Tibial nerve (tissue), 4 donors: Measurements from ENCODE around the gene RASA3. TPM values are rescaled to one million over a fixed set of nuclear protein-coding genes. Genes with fewer than 3 reads are reported as not detected.

ENCODE experiments used
- DNase-seq, 2 donors: peaks; one replicate each; pipeline ENCODE4 v3.0.0-alpha.2; 2019; ENCODE audit warnings: low spot score in 2 of 2
- H3K27ac ChIP-seq, 4 donors: fragments of 200-600 bp; sonication (generic) in 3 of 4; one replicate each; pipeline ENCODE4 v1.5.1; 2017 to 2019; ENCODE audit warnings: mild to moderate bottlenecking in 1 of 4
- H3K27me3 ChIP-seq, 2 donors: fragments of 200-600 bp; sonication (generic) in 1 of 2; one replicate each; pipeline versions ENCODE4 v1.5.1 to v1.6.0; 2017 to 2019
- H3K36me3 ChIP-seq, 3 donors: fragments of 200-600 bp; sonication (generic); one replicate each; pipeline ENCODE4 v1.5.1; 2018 to 2019
- H3K4me1 ChIP-seq, 4 donors: fragments of 200-600 bp; sonication (generic) in 3 of 4; one replicate each; pipeline ENCODE4 v1.5.1; 2017 to 2019
- H3K4me3 ChIP-seq, 4 donors: fragments of 200-600 bp; sonication (generic) in 3 of 4; one replicate each; pipeline ENCODE4 v1.5.1; 2017 to 2019; ENCODE audit warnings: mild to moderate bottlenecking in 1 of 4, moderate library complexity in 1 of 4
- H3K9me3 ChIP-seq, 4 donors: fragments of 200-600 bp; sonication (generic) in 3 of 4; one replicate each; pipeline ENCODE4 v1.5.1; 2017 to 2019
- EP300 ChIP-seq, 2 donors: sonication (generic); formaldehyde crosslinking; IDR thresholded peaks; one replicate each; pipeline ENCODE4 v1.6.1; 2017; ENCODE audit warnings: antibody characterized with exemption in 2 of 2, mild to moderate bottlenecking in 1 of 2
- POLR2A ChIP-seq, 2 donors: fragments of 450-650 bp; IDR thresholded peaks; one replicate each; pipeline ENCODE4 v1.6.1; 2017; ENCODE audit warnings: antibody characterized with exemption in 2 of 2, mild to moderate bottlenecking in 2 of 2, moderate library complexity in 2 of 2
- WGBS, 2 donors: methylation state at CpG; one replicate each; pipeline ENCODE4 v1.1.5; 2018; 5-methylcytosine and 5-hydroxymethylcytosine counted together
- total RNA-seq, 4 donors: library from RNA; depleted of rRNA; stranded (reverse); fragments of >200 nt; gene quantifications; one replicate each; pipeline ENCODE4 v1.1.0, GENCODE V29; 2016
- TF ChIP-seq, protein P1 (sequence below), 5 experiments: fragments of 200-600 bp in 3 of 5; fragments of 450-650 bp in 2 of 5; sonication (generic) in 3 of 5; IDR thresholded peaks; one replicate each; pipeline ENCODE4 v1.5.1; 2016 to 2019; ENCODE audit warnings: antibody characterized with exemption in 5 of 5, mild to moderate bottlenecking in 3 of 5, moderate library complexity in 2 of 5

RASA3 gene
- total RNA-seq, 4 donors from 2014 or later = 36.2 to 63.3 (median 46.3) TPM

DNA sequence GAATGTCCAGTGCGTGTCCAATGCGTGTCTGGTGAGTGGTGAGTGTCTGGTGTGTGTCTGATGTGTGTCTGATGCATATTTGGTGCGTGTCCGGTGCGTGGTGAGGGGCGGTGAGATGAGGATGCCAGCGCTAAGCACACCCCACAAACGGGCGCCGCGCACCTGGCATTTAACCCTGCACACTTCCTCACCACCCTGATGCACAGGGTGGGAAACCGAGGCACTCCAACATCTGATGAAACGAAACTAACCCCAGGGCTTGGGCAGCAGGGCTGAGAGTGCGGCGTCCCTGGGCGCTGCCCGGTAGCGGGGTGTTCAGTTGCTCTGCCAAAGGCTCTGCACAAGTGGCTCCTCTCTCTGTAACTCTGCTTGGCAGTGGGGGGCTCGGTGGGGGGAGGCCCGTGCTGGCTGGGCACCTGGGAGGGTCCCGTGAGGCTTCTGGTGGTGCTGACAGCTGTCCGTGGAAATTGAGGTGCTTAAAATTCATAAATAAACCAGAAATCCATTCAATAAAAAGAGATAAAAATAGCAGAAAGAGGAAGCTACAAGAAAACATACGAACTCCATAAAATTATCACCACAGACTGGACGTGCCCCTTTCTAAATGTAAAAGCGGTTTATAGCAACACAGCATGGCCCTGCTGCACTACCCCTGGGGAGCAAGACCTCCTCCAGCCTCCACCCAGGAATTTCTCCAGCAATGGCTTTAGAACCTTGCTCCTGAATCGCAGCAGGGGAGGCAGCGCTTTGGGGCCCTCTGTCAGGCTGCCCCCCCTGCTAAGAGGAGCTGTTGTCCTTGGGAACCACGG, 76.0 kb downstream of the RASA3 start:
- H3K36me3 ChIP-seq = peaks cover 0 to 20% (median 0%) of the 10 kb centered on the region in 3 donors
- H3K4me1 ChIP-seq = peaks cover 0 to 79% (median 39%) of the 10 kb centered on the region in 4 donors
- H3K4me3 ChIP-seq = no peak overlapping the region
- peak overlapping the region in 2 of 4 donors; percentile 35 to 62 for H3K27ac ChIP-seq
- 75 to 84% methylated on average over 24 to 27 of the region's 28 CpGs for WGBS, 2 donors
- no peak for DNase-seq
- TF ChIP-seq POLR2A (IDR thresholded peaks at IDR 0.05) = no peak
- TF ChIP-seq EP300 (IDR thresholded peaks at IDR 0.05) = no peak
- TF ChIP-seq, protein P1, sequence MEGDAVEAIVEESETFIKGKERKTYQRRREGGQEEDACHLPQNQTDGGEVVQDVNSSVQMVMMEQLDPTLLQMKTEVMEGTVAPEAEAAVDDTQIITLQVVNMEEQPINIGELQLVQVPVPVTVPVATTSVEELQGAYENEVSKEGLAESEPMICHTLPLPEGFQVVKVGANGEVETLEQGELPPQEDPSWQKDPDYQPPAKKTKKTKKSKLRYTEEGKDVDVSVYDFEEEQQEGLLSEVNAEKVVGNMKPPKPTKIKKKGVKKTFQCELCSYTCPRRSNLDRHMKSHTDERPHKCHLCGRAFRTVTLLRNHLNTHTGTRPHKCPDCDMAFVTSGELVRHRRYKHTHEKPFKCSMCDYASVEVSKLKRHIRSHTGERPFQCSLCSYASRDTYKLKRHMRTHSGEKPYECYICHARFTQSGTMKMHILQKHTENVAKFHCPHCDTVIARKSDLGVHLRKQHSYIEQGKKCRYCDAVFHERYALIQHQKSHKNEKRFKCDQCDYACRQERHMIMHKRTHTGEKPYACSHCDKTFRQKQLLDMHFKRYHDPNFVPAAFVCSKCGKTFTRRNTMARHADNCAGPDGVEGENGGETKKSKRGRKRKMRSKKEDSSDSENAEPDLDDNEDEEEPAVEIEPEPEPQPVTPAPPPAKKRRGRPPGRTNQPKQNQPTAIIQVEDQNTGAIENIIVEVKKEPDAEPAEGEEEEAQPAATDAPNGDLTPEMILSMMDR (IDR thresholded peaks at IDR 0.05) = no peak
- no peaks in the 10 kb centered on the region for H3K9me3 ChIP-seq
- H3K27me3 ChIP-seq = no peaks in the 10 kb centered on the region

DNA sequence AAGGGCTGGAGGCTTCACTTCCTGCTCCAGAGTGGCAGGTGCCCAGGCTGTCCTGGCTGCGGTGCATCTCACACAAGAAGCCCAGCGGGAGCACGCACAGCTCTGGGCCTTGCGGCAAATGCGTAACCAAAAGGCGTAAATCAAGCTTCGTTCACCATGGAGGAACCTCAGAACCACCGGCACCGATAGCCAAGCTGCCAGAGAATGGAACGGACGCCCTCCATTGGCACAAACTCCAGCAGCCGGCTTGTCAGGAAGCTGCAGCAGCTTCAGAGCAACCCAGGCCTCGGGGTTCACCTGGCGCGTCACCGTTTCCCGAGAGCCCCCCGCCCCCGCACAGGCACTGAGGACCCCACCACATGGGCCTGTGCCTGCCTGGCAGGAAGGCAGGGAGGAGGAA, 76.7 kb downstream of the RASA3 start:
- DNase-seq = no peak
- Histone ChIP-seq H3K27me3 (no peaks in the 10 kb centered on the region), H3K9me3 (no peaks in the 10 kb centered on the region), H3K36me3 (peaks cover 0 to 27% (median 0%) of the 10 kb centered on the region in 3 donors), H3K4me3 (no peak overlapping the region), H3K4me1 (peaks cover 0 to 74% (median 37%) of the 10 kb centered on the region in 4 donors), H3K27ac (no peak overlapping the region)
- 88 to 89% methylated on average over 15 to 16 of the region's 19 CpGs for WGBS, 2 donors
- TF ChIP-seq EP300 (IDR thresholded peaks at IDR 0.05) = no peak
- TF ChIP-seq, protein P1 (IDR thresholded peaks at IDR 0.05) = no peak
- no peak for TF ChIP-seq POLR2A (IDR thresholded peaks at IDR 0.05)

DNA sequence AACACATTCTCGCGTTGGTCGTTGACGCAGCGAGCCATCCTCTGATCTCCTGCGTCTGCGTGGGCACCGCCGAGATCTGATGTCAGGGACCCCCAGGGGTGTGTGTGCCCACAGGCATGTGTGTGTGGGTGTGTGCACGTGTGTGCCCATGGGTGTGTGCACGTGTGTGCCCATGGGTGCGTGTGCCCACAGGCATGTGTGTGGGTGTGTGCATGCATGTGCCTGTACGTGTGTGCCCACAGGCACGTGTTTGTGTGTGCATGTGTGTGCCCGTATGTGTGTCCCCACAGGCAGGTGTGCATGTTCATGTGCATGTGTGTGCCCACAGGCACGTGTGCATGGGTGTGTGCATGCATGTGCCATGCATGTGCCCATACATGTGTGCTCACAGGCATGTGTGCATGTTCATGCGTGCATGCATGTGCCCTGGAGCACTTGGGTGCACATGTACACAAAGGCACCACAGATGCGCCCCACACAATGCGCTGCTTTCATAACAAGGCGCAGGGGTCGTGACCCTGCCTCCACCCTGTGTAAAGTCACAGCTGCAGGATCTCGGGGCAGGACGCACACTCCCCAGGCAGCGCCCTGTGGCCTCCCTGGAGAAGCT, 77.5 kb downstream of the RASA3 start:
- 75 to 78% methylated on average over 23 to 24 of the region's 24 CpGs for WGBS, 2 donors
- Histone ChIP-seq H3K27ac (no peak overlapping the region), H3K4me3 (no peak overlapping the region), H3K36me3 (peaks cover 0 to 35% (median 0%) of the 10 kb centered on the region in 3 donors), H3K4me1 (peaks cover 0 to 66% (median 32%) of the 10 kb centered on the region in 4 donors), H3K27me3 (no peaks in the 10 kb centered on the region), H3K9me3 (no peaks in the 10 kb centered on the region)
- TF ChIP-seq, protein P1 (IDR thresholded peaks at IDR 0.05) = no peak
- no peak for TF ChIP-seq EP300 (IDR thresholded peaks at IDR 0.05)
- DNase-seq = no peak

DNA sequence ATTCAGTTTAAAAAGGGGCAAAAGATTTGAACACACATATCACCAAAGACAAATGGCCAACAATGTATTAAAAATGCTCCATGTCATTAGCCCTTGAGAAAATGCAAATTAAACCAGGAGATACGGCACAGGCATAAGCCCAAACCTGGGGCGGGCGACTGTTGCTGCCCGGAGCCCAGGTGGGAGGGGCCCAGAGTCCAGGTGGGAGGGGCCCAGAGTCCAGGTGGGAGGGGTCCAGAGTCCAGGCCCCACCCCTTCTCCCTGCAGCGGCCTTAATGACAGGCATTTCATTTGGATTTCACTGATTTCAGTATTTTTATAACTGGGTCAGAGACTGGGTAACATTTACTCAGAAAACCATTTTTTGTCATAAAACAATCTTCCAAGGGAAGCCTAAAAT, 78.2 kb downstream of the RASA3 start:
- TF ChIP-seq POLR2A (IDR thresholded peaks at IDR 0.05) = no peak
- TF ChIP-seq EP300 (IDR thresholded peaks at IDR 0.05) = no peak
- TF ChIP-seq, protein P1 (IDR thresholded peaks at IDR 0.05) = no peak
- peaks cover 0 to 38% (median 0%) of the 10 kb centered on the region in 3 donors for H3K36me3 ChIP-seq
- no peak overlapping the region for H3K27ac ChIP-seq
- H3K4me1 ChIP-seq = peaks cover 0 to 60% (median 29%) of the 10 kb centered on the region in 4 donors
- no peaks in the 10 kb centered on the region for H3K9me3 ChIP-seq
- DNase-seq = no peak
- 69 to 71% methylated on average over 5 of the region's 5 CpGs for WGBS, 2 donors
- no peaks in the 10 kb centered on the region for H3K27me3 ChIP-seq
- H3K4me3 ChIP-seq = no peak overlapping the region

DNA sequence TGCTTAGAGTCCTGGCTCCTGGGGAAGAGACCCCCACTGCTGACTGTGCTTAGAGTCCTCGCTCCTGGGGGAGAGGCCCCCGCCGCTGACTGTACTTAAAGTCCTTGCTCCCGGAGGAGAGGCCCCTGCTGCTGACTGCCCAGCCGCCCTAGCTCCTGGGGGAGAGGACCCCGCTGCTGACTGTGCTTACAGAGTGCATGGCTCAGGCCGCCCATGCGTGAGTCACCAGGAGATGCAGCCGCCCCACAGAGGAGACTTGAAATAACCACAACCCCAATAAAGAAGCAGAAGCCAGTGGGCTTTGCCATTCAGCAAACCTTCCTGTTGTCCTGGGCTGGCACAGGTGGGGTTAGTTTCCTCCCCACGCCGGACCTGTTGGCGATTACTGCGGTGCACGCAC, 79.4 kb downstream of the RASA3 start:
- Histone ChIP-seq H3K9me3 (no peaks in the 10 kb centered on the region), H3K27me3 (no peaks in the 10 kb centered on the region), H3K4me1 (peaks cover 0 to 57% (median 30%) of the 10 kb centered on the region in 4 donors), H3K4me3 (no peak overlapping the region), H3K27ac (no peak overlapping the region), H3K36me3 (peaks cover 0 to 43% (median 0%) of the 10 kb centered on the region in 3 donors)
- no peak for DNase-seq
- 75 to 90% methylated on average over 11 to 14 of the region's 14 CpGs for WGBS, 2 donors
- TF ChIP-seq EP300 (IDR thresholded peaks at IDR 0.05) (no peak), POLR2A (IDR thresholded peaks at IDR 0.05) (no peak)
- TF ChIP-seq, protein P1 (IDR thresholded peaks at IDR 0.05) = no peak
